Mammary epithelial cell (primary cell): ENCODE measurements around the gene OSM.

Experiments
- EZH2 ChIP-seq: IDR thresholded peaks from 2 replicates; pipeline ENCODE4 v1.6.1; 2012; ENCODE audit warnings: low read length, inconsistent platforms, borderline replicate concordance
- TF ChIP-seq, protein P1 (sequence below), 2 donors: IDR thresholded peaks in 1 of 2; conservative IDR thresholded peaks in 1 of 2; 2 replicates each; pipeline ENCODE4 v1.5.1; 2011 to 2012; ENCODE audit warnings: inconsistent platforms in 2 of 2, low read length in 2 of 2, mild to moderate bottlenecking in 2 of 2, control low read depth in 1 of 2, low read depth in 1 of 2; ENCODE audit not compliant: insufficient read depth in 1 of 2; ENCODE audit errors: extremely low read depth in 1 of 2

DNA sequence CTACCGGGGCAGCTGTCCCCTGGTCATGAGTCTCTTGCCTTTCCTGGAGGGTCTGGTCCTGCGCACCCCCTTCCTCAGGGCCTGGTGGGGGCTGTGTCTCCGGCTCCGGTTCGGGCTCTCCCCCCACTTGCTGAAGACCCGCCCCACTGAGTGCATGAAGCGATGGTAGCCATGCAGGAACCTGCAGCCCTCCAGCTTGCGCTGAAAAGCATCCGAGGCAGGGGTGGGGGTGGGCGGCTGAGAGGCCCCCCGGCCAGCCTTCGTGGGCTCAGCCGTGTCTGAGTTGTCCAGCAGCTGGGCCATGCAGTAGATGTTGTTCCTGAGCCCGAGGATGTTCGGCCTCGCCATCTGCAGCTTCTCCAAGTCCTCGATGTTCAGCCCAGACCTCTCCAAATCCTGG, 2.8 kb downstream of the OSM start:
- TF ChIP-seq EZH2 = no peak
- TF ChIP-seq, protein P1, sequence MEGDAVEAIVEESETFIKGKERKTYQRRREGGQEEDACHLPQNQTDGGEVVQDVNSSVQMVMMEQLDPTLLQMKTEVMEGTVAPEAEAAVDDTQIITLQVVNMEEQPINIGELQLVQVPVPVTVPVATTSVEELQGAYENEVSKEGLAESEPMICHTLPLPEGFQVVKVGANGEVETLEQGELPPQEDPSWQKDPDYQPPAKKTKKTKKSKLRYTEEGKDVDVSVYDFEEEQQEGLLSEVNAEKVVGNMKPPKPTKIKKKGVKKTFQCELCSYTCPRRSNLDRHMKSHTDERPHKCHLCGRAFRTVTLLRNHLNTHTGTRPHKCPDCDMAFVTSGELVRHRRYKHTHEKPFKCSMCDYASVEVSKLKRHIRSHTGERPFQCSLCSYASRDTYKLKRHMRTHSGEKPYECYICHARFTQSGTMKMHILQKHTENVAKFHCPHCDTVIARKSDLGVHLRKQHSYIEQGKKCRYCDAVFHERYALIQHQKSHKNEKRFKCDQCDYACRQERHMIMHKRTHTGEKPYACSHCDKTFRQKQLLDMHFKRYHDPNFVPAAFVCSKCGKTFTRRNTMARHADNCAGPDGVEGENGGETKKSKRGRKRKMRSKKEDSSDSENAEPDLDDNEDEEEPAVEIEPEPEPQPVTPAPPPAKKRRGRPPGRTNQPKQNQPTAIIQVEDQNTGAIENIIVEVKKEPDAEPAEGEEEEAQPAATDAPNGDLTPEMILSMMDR (conservative IDR thresholded peaks at IDR 0.05 in 1 of 2, IDR thresholded peaks at IDR 0.05 in 1 of 2; ENCODE audit: extremely low read depth in 1 of 2, insufficient read depth in 1 of 2, low read depth in 1 of 2, low read length in 2 of 2) = no peak
